Measurements from ENCODE around the gene MVB12B. TPM values are rescaled to one million over a fixed set of nuclear protein-coding genes. Genes with fewer than 3 reads are reported as not detected.

MVB12B gene
- total RNA-seq, 2 experiments from 2014 or later = 14.3 to 15.3 TPM

GRCh38 chr9:126390923-126391322 lies 64.3 kb downstream of the MVB12B start:
- Mint-ChIP-seq H3K27me3 (no peaks in the 10 kb centered on the region), H3K36me3 (ENCODE audit: low read depth) (peaks cover 56% of the 10 kb centered on the region), H3K9me3 (no peaks in the 10 kb centered on the region), H3K27ac (no peak overlapping the region), H3K4me1 (ENCODE audit: low read depth) (peaks cover 12% of the 10 kb centered on the region), H3K4me3 (no peak overlapping the region)
- intact Hi-C loops (cut with DNase I, micrococcal nuclease) = no loop called here
- ChIA-PET POLR2A (no interaction called here), CTCF (no interaction called here)
- TF ChIP-seq, protein P1, sequence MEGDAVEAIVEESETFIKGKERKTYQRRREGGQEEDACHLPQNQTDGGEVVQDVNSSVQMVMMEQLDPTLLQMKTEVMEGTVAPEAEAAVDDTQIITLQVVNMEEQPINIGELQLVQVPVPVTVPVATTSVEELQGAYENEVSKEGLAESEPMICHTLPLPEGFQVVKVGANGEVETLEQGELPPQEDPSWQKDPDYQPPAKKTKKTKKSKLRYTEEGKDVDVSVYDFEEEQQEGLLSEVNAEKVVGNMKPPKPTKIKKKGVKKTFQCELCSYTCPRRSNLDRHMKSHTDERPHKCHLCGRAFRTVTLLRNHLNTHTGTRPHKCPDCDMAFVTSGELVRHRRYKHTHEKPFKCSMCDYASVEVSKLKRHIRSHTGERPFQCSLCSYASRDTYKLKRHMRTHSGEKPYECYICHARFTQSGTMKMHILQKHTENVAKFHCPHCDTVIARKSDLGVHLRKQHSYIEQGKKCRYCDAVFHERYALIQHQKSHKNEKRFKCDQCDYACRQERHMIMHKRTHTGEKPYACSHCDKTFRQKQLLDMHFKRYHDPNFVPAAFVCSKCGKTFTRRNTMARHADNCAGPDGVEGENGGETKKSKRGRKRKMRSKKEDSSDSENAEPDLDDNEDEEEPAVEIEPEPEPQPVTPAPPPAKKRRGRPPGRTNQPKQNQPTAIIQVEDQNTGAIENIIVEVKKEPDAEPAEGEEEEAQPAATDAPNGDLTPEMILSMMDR (IDR thresholded peaks at IDR 0.05) = no peak
- ATAC-seq (ENCODE audit: poor library complexity) (no peak), DNase-seq (no peak)
- no peak overlapping the region for H3K27ac ChIP-seq (ENCODE audit: low read depth in 1 of 2, low read length in 2 of 2)
- H3K4me1 ChIP-seq (ENCODE audit: insufficient read depth, low read length) = peaks cover 11% of the 10 kb centered on the region
- no peaks in the 10 kb centered on the region for H3K27me3 ChIP-seq (ENCODE audit: control insufficient read depth in 1 of 2, insufficient read depth in 2 of 2, low read length in 2 of 2)
- peaks cover 6% of the 10 kb centered on the region for H3K36me3 ChIP-seq (ENCODE audit: insufficient read depth, low read length)
- no peaks in the 10 kb centered on the region for H3K9me3 ChIP-seq (ENCODE audit: control insufficient read depth in 1 of 2, insufficient read depth in 1 of 2, low read length in 2 of 2)
- no peak overlapping the region for H3K4me3 ChIP-seq (ENCODE audit: low read length)

GRCh38 chr9:126391713-126392661 lies 65.4 kb downstream of the MVB12B start:
- TF ChIP-seq, protein P1 (IDR thresholded peaks at IDR 0.05) = no peak
- Mint-ChIP-seq H3K36me3 (ENCODE audit: low read depth) (peaks cover 55% of the 10 kb centered on the region), H3K4me1 (ENCODE audit: low read depth) (peaks cover 23% of the 10 kb centered on the region), H3K9me3 (no peaks in the 10 kb centered on the region), H3K27ac (peak overlapping the region; percentile 31), H3K4me3 (no peak overlapping the region), H3K27me3 (no peaks in the 10 kb centered on the region)
- Histone ChIP-seq H3K4me3 (ENCODE audit: low read length) (no peak overlapping the region), H3K27me3 (ENCODE audit: control insufficient read depth in 1 of 2, insufficient read depth in 2 of 2, low read length in 2 of 2) (no peaks in the 10 kb centered on the region), H3K9me3 (ENCODE audit: control insufficient read depth in 1 of 2, insufficient read depth in 1 of 2, low read length in 2 of 2) (no peaks in the 10 kb centered on the region), H3K36me3 (ENCODE audit: insufficient read depth, low read length) (peaks cover 6% of the 10 kb centered on the region), H3K27ac (ENCODE audit: low read depth in 1 of 2, low read length in 2 of 2) (no peak overlapping the region), H3K4me1 (ENCODE audit: insufficient read depth, low read length) (peaks cover 19% of the 10 kb centered on the region)
- intact Hi-C loops (cut with DNase I, micrococcal nuclease) = no loop called here
- CTCF ChIA-PET = no interaction called here
- POLR2A ChIA-PET = no interaction called here
- ATAC-seq (ENCODE audit: poor library complexity) = no peak
- DNase-seq = no peak

DNA sequence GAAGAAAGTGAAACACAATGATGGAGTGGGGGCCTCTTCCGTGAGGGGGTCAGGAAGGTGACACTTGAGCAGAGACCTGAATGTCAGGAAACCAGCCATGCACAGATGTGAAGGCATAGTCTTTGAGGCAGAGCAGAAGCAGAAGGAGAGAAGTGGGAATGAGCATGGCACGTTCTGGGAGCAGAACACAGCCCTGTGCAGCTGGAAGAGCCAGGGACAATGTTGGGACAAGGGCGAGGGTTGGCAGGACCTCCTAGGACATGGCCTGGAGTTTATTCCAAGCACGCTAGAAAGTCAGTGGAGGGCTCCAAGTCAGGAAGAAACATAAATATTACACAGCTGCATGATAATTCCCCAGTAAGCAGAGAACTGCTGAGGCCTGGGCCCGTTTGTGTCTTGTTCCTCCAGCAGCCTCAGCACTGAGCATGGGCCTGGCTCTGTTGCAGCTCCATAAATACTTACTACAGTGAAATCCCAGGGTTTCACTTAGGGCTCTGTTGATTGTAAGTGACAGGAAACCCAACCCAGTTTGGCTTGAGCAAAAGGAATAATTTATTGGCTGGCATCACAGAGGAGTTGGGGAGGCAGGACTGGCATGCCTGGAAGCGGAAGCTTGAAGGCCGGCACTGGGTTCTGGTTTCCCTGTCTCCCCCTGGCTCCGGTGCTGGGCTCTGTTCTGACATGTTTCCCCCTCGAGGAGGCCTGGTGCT lies 66.2 kb downstream of the MVB12B start:
- TF ChIP-seq, protein P1 (IDR thresholded peaks at IDR 0.05) = no peak
- no peak overlapping the region for H3K27ac ChIP-seq (ENCODE audit: low read depth in 1 of 2, low read length in 2 of 2)
- intact Hi-C loops (cut with DNase I, micrococcal nuclease) = no loop called here
- Mint-ChIP-seq H3K27ac (peak overlapping the region; percentile 31), H3K9me3 (no peaks in the 10 kb centered on the region), H3K4me1 (ENCODE audit: low read depth) (peaks cover 29% of the 10 kb centered on the region), H3K27me3 (no peaks in the 10 kb centered on the region), H3K36me3 (ENCODE audit: low read depth) (peaks cover 50% of the 10 kb centered on the region), H3K4me3 (no peak overlapping the region)
- H3K4me1 ChIP-seq (ENCODE audit: insufficient read depth, low read length) = peaks cover 27% of the 10 kb centered on the region
- DNase-seq (no peak), ATAC-seq (ENCODE audit: poor library complexity) (no peak)
- peaks cover 6% of the 10 kb centered on the region for H3K36me3 ChIP-seq (ENCODE audit: insufficient read depth, low read length)
- ChIA-PET CTCF (no interaction called here), POLR2A (no interaction called here)
- no peaks in the 10 kb centered on the region for H3K9me3 ChIP-seq (ENCODE audit: control insufficient read depth in 1 of 2, insufficient read depth in 1 of 2, low read length in 2 of 2)
- H3K4me3 ChIP-seq (ENCODE audit: low read length) = no peak overlapping the region
- no peaks in the 10 kb centered on the region for H3K27me3 ChIP-seq (ENCODE audit: control insufficient read depth in 1 of 2, insufficient read depth in 2 of 2, low read length in 2 of 2)

Data from CD4-positive, alpha-beta T cell (primary cell).